CD4-positive, alpha-beta T cell treated with Interferon alpha-2 for 1 hour (primary cell): ENCODE measurements around the gene SPAG5.
"Not testable (repeated sequence)": the region's sequence is repeated elsewhere in the genome, so short reads cannot be mapped to it uniquely, and the experiment has no call there.

ENCODE experiments used
- DNase-seq, 2 donors: peaks; one replicate each; pipeline ENCODE4 v3.0.0-alpha.2; 2020 to 2022

The SPAG5 gene

DNA sequence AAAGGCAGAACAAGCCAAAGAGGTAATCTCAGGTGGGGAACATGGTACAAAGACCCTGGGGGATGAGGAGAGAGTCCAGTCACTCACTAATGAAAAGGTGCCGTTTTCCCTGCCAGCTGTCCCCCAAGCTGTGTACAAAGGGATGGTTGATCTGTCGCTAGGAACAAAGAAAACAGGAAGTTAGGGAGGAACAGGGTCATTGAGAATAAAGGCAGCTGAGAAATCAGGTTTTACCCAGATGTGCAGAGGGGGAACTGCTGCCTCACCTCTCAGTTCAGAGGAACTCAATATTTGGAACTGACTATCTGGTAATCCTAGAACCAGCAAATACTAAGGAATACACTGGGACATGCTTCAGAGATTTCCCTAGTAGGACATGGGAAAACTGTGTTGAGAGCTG is 13.7 kb upstream of the SPAG5 start:
- DNase-seq: no peak

GRCh38 chr17:28610376-28610775 is 11.6 kb upstream of the SPAG5 start:
- DNase-seq: no peak

- DNase-seq: not testable (repeated sequence)
Observed at GRCh38 chr17:28604031-28604430, 5.2 kb upstream of the SPAG5 start.

- DNase-seq: peak; percentile 57 to 72
Observed at GRCh38 chr17:28599311-28600184, 723 bp upstream of the SPAG5 start.

DNA sequence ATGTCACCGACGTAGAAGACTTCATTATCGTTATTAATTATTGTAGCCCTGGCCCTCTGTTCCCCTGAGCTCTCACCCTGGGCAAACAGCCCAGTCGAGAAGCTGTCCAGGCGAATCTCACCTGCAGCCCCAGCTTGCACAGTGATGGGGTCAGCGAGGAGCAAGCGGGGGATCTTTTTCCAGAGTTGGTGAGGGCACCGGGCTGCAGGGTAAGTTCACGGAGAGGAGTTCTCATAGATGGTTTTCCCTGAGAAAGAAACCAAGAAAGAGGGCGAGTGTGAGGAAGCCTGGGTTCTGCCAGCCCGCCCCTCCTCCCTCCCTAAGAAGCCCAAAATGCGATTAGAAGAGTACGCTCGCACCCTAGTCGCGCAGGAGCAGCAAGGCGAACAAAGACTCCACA is 436 bp downstream of the SPAG5 start:
- no peak for DNase-seq

DNA sequence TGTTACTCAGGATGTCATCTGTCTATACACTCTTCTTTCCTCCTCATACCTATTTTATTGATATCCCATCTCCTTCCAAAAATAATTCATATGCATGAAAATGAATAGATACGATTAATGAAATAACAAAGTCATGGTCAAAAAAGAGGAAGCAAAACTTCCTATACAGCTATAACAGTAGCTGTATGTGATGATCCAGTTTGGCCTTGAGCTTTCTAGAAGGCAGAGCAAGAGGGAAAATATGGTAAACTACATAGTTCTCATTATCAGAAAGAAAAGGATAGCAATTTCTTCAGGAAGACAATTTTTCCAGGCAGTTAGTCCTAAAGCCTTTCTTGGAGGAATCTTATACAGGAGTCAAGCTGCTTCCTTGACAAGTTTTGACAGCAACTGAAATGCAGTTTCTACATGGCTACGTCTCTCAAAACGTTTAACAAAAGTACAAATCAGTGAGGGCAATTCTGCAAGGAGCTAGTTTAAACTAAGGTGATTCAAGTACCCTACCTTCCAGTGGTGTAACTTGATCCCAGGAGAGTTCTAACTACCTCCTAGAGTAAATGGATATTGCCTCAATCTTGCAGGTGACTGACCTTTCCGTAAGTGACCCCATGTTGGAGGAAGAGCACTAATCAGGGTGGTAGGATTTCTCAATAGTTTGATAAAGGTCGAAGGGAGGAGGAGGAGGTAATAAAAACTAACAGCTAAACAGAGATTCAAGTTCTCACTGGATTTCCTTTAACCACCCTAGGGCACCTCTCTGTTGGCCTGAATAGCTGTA is 1.0 kb downstream of the SPAG5 start:
- no peak for DNase-seq

- no peak for DNase-seq
Observed at GRCh38 chr17:28592260-28592659, 6.6 kb downstream of the SPAG5 start.

GRCh38 chr17:28585851-28586250 is 13.0 kb downstream of the SPAG5 start:
- DNase-seq: no peak

DNA sequence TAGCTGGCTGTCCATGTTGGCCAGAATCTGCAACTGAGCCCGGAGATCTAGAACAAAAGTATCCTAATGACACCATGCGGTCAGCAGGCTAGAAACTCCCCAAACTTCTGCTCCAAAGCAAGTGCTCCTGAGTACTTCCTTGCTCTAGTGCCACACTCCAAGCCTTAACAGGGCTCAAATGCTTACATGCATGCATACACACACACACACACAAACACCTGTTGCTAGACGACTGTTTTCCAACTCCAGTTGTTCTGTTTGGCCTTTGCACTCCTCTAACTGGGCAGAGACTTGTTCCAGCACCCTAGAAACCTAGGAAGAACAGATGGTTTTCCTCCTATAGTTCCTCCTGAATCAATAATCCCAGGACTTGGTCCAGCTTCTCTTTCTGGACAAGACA is 14.4 kb downstream of the SPAG5 start:
- DNase-seq: no peak

- DNase-seq: no peak
Observed at GRCh38 chr17:28582513-28582912, 16.3 kb downstream of the SPAG5 start.

GRCh38 chr17:28580959-28581358 is 17.9 kb downstream of the SPAG5 start:
- DNase-seq: no peak

DNA sequence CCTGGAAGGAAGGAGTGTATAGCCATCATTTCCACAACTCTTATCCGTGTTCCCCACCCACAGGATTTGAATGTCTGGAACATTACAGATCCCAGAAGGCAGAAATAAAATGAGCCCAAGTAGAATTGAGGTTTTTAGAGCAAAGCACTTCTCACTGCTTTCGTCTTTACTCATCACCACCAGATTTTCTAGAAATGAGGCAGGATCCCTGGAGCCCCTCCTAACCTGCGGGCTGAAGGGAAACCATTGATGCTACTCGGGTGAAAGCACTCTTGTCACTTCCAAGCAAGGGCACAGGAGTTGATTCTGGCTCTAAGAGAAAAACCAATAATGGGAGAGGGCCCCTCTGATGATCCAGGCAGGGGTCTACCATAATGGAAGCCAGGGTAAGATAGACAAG is 19.3 kb downstream of the SPAG5 start:
- no peak for DNase-seq

DNA sequence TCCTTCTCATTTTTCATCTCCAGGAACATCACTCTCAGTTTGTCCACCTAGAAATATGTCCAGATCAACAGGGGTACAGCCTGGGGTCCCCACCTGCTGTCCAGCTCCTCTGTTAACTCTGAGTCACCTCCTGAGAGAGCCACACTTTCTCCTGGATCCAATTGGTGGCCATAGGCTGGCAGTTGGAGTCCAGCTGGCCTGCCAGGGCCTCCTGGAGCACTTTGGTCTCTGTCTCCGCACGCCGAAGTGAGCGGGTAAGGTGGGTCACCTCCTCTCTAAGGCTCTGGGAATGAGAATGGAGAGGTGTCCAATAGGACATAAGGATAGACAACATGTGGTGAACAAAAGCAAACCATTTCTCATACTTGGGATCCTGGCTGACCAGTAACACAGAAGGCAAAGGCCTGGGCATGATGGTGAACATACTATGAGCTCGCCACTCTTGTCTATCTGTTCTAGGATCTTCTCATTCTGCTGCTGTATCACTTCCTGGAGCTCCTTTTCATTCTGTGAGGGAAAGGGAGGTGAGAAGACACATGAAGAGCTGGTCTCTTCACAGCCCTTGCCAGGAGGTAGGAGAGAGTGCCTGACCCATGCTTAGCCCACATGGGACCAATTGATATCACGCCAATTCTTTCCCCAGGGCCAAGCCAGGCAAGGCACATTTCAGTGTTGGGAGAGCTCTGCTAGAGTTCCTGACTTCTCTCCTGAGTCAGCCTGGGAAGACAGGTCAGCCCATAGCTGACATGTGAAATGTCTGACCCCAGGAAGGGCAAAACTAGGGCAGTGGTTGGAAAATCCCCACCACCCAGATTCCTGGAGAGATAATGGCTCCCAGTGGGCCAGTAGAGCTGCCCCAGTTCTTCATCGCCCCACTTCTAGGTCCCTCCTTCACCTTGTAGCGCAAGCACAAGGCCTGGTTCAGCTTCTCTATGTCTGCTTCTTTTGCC is 20.3 kb downstream of the SPAG5 start:
- DNase-seq: no peak

DNA sequence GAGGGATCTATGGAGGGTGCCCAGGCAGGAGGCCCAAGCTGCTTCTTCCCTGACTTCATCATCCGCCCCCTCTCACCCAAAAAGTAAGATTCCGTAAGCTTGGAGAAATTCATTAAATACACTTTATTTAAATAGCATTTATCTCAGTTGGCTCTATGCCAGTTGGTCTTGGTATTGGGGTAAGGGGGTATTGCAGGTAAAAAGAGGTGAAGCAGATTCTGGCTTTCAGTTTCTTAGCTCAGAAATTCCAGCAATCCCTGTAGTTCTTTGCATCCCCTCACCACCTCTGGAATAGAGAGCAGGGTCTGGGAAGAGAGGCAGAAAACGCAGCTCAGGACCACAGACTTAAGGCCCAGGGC is 21.4 kb downstream of the SPAG5 start:
- no peak for DNase-seq

DNA sequence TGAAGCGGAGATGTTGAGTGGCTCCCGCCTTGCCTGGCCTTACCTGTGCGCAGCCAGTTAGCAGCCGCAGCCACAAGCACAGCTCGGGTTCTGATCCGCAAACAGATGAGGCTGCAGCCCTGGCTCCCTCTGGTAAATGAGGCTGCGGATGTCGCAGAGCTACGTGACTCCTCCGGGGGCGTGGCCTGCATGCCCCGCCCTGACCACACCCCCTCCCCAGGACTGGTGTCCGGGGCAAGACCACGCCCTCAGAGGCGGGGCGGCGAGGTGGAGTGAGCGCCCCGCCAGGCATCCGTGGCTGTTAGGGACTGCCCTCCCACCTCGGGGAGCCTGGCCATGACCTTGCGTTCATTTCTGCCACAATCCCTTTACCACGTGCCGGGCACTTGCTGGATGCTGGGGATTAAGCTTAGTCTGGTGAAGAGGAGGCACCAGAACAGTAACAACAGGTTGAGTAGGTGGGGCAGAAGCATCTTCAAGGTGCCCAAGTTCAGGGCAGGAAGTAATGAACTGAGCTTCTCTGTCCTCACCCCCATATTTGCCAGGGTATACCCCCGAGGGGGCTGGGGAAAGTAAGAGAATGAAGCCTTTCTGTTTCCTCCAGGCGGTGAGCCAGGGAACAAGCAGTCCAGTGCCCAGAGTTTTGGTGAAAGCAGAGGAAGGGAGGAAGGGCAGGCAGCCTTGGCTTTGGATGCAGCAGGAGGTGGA is 21.9 kb downstream of the SPAG5 start, which contains the start of gene ALDOC:
Gene ALDOC (minus strand): TSS at position 138 of the 708 bp plus-strand sequence. CDS start 1,363 bp downstream, outside the sequence.
- peak; percentile 98 for DNase-seq

DNA sequence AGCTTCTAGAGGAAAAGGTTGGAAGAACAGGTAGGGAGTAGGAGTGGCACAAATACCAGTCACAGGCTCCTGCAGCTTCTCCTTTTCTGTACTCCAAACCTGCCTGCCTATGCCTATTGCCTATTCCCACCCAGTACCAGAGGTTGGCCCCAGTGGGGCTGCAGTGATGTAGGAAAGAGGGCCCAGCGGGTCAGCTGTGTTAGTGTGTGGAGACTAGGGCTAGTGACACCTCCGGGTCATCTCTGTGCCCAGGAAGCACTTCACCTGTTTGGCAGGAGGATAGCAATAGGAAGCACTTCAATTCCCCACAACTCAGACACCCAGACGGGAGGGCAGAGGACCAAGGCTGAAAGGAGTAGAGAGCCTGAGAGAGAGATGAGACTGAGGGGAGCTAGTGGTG is 22.8 kb downstream of the SPAG5 start:
- DNase-seq: not testable (repeated sequence)

GRCh38 chr17:28575126-28575795 is 23.6 kb downstream of the SPAG5 start:
- DNase-seq: no peak

DNA sequence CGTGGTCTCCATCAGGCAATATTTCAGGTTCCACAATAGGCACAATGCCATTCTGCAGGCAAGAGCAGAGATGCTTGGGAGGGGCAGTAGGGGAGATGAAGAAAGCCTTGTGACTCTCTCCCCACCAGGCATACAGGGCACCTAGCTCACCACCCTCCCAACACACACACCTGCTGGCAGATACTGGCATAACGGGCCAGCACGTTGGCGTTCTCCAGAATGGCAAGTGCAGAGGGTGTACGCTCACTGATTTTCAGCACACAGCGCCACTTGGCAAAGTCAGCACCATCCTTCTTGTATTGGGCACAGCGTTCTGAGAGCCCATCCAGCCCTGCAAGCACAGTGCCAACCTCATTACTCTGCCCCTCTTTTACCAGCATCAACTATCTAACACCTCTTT is 24.3 kb downstream of the SPAG5 start:
- peak in 1 of 2 donors; percentile 38 for DNase-seq

DNA sequence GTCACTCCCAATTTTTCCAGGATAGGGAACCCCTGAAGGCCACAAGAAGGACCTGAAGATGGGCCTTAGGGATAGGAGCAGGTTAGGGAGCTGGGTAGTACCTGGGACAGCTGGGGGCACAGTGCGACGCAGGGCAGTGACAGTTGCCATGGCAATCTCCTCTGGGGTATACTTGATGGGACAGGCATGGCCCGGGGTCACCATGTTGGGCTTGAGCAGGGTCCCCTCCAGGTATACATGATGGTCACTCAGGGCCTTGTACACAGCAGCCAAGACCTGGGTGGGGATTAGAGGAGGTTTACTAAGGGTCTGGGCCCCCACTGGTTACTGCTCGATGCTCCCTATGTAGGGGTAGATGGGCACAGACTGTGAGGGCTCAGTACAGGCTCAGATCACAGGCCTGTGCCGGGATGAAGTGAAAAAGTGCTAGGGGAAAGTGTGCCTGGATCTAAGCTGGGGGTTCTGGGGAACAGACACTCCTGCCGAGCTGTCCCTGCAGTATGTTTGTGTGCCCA is 24.8 kb downstream of the SPAG5 start:
- no peak for DNase-seq

- no peak for DNase-seq
Observed at GRCh38 chr17:28573521-28573920, 25.3 kb downstream of the SPAG5 start.

- no peak for DNase-seq
Observed at GRCh38 chr17:28573040-28573380, 25.8 kb downstream of the SPAG5 start.
